GM19438 (cell line): ENCODE results near the gene SLC22A13.
"Not testable (repeated sequence)": the region's sequence is repeated elsewhere in the genome, so short reads cannot be mapped to it uniquely, and the experiment has no call there.

ENCODE experiments used
- ATAC-seq: cut with Tn5 transposase; IDR thresholded peaks from one replicate; pipeline ENCODE4 v1.9.1; 2021; ENCODE audit warnings: low read depth; ENCODE audit not compliant: unreplicated experiment

SLC22A13 gene

DNA sequence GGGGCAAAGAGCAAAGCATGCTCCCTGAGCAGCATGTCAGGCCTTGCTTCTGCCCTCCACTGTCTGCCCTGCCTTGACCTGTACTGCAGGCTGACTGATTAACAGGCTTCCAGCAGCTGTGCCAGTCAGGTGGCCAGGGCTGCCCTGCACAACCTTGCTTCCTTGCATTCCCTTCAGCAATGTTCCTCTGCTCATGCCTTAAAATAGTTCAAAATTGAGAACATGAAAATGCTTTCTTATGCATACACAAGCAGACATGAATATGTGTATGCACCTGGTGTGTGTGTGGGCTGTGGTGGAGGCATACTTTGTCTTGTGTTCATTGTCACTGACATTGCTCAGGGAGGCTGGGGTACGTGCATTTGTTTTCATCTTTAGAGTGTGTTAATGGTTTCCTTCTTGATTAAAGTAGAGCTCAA, 1.2 kb upstream of the SLC22A13 start:
- ATAC-seq, result no peak

DNA sequence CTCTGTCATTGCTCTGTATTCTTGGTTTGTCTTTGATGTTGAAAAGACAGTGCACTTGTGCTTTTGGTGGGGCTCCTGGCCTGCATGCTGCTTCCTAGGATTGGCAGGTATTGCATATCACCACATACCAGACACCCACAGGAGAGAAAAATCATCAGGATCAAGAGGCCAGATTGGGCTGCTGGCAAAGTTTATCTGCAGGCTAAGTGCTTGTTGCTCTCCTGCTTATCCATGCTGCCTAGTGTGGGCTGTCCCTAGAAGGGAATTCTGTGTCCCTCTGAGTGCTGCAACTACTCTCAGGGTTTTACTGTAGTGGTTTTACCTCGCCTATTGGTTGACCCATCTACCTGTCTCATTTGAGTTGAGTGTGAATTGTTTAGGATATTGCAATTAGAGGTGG, 833 bp upstream of the SLC22A13 start:
- ATAC-seq, result no peak

DNA sequence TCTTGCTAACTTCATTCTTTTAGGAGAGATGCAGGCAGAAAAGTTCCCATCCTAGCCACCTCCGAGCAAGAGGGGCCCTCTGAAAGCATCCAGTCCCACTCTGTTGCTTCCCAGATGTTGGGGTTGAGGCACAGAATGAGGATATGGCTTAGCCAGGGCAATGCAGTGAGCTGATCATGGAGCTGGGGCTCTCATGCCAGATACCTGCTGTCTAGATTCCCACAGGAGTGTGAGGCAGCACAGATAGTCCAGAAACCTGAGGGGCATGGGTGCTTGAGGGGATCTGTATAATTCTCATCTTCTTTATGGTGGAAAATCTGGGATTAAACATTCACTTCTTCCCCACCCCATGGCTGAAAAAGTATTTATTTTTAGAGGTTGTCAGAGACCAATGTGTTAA, 1.2 kb downstream of the SLC22A13 start:
- ATAC-seq, result no peak

DNA sequence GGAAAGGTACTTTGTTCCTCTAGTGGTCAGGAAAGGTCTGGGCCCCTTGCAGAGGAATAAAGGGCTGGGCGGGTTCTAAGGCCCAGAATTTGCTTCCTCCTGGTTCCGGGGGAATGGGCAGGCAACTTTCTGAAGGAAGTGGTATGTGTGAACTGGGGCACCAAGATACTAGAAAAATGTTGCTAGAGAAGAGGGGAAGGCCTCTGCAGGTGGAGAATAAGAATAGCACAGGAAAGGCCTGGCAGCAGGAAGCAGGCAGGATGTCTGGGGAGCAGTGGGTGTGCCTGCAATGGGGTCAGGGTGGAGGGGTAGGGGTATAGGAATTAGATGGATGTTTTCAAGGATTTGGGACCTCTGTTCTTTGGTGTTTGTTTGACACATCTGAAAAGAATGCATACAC, 2.0 kb downstream of the SLC22A13 start:
- ATAC-seq, result no peak

DNA sequence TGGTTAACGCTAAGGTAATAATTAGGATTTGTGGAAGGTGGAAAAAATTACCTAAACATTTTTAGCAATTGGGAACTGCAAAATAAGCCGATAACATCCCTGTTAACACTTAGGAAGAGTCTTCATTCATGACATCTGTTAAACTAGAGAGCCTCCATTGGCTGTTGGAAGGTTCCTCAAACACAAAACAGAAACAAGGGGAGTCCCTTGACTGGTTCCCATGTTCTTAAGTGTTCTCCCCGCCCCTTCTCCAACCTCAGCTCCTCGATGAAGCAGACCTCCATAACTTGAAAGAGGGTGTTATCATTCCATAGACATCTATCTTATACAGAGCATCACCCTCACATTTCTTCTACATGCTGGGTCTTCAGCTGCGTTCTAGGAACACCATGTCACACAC, 2.5 kb downstream of the SLC22A13 start:
- no peak for ATAC-seq

DNA sequence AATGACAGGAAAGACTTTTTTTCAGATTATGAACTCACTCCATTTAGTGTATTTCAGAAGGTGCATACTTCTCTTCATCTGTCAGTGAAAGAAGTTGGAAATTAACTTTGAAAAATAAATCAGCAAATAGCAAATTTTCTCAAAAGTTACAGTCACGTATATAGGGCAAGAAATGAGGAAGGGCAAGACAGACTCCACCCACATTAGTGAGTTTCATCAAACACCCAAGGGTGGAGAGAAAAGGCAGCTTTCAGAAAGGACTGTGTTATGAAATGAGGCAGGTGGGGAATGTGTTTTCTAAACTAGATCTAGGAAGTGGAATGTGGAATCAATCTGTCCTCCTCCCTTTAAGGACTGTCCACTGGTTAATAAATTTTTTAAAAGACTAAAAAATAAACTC, 2.9 kb downstream of the SLC22A13 start:
- no peak for ATAC-seq

DNA sequence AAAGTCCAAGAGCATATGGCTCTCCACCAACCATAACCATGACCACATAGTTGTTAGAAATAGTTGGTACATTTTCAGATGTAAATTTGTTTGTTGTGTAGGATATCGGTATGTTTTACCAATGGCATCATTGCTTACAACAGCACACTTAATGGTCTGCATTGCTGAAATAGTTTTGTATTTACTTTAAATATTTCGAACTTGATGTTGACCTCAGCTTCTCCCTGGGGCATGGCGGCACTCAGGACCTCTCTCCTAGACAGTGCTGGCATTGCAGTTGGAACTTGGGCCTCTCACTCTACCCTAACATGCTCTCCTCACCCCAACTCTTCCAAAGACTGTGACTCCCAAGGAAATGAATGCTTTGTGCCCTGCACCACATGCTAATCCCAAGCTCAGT, 5.0 kb downstream of the SLC22A13 start:
- no peak for ATAC-seq

DNA sequence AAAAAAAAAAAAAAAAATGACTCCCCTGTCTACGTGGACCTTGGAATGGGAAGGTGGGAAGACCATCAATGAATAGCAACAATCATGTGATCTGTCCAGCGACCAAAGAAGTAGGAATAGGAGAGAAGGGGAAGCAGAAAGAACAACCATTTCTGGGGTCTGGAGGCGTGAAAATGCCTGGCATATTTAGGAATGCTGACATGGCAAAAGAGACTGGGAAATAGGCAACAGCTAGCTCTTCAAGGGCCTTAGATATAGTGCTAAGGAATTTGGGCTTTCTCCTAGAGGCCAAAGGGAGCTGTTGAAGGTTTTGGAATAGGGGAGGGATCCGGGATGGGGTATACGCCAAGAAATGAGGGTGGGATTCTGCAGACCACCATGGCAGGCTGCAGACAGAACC, 5.9 kb downstream of the SLC22A13 start:
- ATAC-seq, result no peak

DNA sequence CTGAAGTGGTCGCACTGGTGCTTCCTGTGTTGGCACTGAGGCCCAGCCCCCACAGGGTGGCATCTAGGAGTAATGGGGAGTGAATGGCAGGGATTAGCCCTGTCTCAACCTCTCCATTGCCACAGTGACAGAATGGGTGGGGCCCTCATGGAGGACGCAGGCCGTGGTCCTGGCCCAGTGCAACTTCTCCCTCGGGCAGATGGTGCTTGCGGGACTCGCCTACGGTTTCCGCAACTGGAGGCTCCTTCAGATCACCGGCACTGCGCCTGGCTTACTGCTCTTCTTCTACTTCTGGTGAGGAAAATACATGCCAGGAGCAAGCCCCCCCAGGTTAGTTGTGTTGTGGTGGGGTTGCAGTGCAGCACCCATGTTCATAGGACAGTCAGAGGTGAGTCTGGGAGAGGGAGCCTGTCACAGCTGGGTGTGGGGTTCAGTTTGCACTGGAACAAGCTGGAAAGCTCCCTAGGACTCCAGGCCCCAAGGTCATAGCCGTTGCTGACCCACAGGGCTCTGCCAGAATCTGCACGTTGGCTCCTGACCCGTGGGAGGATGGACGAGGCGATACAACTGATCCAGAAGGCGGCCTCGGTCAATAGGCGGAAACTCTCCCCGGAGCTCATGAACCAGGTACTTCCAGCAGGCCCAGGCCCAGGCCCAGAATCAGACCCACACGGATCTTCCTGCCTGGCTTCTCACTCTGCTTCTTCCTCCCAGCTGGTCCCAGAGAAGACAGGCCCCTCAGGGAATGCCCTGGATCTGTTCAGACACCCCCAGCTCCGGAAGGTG, 9.4 kb downstream of the SLC22A13 start:
- ATAC-seq, result no peak

DNA sequence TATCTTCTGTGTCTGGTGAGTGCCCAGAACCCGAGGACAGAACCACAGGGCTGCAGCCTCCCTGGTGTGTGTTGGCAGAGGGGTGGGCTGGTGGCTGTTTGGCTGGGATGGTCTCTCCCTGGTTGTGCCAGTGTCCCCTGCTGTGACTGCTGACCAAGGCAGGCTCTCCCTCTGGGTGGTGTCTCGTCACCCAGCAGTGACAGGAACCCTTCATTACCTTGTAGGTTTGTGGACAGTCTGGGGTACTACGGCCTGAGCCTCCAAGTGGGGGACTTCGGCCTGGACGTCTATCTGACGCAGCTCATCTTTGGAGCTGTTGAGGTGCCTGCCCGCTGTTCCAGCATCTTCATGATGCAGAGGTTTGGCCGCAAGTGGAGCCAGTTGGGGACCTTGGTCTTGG, 10.0 kb downstream of the SLC22A13 start:
- ATAC-seq, result no peak

DNA sequence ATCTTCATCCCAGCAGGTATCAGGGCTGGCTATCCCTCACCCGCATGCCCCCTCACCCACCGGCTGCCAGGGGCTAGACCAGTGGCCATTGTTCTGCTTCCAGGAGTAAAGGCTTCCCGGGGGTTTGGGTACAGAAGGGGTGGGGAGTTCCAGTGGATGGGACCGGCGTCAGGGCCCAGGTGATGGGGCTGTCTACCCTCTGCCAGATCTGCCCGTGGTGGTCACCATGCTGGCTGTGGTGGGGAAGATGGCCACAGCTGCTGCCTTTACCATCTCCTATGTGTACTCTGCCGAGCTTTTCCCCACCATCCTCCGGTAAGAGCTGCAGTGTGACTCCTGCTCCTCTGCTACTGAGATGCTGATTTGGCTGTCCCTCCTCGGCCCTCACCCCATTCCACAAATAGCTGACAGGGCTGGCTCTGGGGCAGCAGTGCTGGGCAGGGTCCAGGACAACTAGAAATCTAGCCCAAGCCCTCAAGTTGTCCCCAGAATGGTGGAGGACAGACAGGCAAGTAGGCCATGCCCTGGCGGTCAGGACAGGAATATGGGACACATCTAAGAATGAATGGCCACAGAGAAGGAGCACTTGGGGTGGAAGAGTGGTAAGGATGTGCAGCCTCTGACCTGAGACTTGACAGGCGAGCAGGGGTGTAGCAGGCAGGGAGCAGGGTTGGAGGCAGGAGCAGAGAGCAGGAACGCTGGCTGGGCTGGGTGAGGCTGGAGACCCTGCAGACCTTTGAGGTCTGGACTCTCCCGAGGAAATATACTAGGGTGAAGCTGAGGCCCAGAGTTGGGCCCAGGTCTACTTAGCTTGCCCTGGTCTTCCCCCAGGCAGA, 10.7 kb downstream of the SLC22A13 start:
- ATAC-seq, result no peak

DNA sequence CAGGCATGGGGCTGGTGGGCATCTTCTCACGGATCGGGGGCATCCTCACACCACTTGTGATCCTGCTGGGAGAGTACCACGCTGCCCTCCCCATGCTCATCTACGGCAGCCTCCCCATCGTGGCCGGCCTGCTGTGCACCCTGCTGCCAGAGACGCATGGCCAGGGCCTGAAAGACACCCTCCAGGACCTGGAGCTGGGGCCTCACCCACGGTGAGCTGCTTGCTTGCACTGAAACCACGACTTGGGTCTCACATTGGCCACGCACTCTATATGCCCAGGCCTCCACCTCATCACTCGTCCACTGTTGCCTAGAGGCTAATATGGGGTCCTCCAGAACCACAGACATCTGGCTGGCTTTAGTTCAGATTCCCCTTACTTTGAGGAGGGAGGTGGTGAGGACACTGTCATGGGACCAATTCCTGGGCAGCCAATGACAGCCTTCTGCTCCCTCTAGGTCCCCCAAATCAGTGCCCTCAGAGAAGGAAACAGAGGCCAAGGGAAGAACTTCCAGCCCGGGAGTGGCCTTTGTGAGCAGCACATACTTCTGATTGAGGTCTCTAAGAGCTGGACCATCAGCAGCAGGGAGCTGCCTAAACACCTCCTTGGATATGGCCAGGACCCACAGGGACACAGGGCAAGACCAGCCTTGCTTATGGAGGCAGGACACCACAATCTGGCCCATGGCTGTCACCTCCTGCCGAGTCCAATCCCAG, 11.5 kb downstream of the SLC22A13 start:
- ATAC-seq, result no peak

DNA sequence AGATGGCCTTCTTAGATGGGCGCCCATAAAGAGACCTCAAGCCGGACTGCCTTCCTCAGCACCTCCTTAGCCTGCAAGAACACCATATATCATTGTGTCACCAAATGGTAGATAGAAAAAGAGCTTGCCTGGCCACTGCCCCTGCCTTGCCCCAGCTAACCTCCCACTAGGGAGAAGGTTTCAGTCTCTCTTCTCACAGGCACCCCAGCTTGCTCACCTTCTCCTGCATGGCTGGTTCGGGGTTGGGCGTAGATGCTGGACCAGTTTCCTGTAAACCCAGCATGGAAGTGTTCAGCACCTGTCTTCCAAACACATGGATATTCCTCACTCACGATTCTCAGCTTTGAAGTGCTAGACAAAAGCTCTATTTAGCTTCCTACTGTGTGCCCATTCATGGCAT, 13.2 kb downstream of the SLC22A13 start:
- ATAC-seq, result no peak

DNA sequence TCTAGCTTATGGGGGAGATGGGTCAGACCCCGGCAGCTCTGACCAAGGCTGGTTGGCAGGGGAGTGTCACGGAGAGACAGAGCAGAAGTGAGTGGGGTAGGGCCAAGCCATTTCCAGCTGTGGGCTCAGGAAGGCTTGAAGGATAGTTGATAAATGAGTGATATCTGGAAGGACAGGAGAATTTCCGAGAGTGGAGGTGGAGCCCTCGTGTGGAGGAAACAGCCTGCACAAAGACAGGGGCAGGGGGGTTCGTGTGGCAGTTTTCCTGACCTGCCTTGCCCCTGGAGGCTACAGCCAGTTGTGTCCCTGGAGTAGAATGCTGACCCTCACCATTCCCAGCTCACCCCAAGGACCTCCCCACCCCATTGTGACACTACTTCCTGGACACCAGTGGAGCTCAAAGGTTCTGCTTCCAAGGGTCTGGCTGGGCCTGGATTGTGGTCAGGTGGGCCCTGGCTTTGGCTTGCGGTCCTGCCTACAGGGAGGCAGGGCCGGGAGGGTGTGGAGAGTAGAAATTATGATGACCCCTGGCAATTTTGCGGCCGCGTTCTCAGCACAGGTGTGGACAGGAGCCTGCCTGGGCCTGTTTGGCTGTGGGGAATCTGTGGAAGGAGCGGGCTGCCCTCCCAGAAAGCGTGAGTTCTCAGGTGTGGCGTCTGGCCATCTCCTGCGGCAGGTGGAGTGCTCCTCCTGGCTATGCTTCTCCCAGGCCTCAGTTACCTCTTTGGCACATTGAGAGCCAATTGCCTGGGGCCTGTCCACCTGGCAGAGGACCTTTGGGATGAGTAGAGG, 16.5 kb downstream of the SLC22A13 start, which contains the start of gene SLC22A14:
SLC22A14 (plus strand) TSS at position 400 of the 792 bp plus-strand sequence. CDS start 23,733 bp downstream, outside the sequence.
- ATAC-seq, result no peak

DNA sequence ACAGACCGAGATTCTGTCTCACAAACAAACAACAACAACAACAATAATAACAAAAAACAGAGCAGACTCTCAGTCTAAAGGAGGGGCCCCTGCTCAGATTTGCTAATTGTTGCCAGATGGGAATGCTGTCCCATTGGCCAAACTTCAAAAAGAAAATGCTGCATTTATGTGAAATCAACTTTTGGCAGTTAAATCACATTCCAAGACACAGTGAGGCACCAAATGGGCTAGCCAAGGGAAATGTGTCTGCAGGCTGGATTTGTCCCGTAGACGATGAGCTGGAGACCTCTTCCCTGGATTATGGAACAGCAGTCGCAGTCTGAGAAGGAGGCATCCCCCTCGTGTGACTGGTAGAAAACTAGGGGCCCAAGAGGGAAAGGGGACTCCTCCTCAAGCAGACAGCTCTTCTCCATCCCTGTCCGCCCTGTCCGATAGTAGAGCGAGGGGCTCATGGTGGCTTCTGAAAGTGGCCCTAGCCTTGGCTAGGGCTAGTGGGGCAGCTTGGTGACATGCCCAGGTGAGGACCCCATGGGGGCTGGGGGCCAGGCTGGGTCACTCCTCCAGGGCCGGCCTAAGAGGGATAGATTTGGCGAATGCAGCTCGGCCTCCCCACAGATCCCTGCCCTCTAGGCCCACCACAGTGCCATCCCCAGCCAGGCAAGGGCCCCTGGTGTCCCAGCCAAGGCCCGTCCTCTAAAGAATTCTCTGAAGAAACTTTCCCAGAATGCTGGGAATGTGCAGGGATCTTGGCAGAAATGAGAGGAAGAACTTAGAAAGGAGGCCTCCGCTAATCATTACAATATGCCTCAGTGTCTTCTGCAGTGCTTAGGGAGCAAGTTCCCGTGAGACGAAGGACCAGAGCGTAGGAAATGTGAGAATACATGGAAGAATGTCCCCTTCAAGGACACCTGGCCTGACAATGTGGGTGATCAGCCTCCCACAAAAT, 18.5 kb downstream of the SLC22A13 start:
- no peak for ATAC-seq

DNA sequence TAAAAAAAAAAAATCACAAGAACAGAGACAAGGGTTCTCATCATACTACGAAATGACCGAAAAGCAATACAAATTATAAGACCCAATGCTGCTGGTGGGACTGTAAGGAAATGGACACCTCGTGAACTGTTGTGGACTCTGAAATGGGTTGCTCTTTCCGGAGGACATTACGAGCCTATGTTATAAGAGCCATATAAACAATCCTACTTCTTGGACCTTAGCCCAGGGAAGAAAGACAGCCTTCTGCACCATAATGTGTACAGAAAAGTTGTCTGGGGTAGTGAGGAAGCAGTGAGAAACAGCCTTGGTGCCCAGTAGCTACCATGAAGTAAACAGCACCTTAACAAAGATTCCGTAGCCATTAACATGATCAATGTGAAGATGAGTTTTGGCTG, 19.1 kb downstream of the SLC22A13 start:
- no peak for ATAC-seq

DNA sequence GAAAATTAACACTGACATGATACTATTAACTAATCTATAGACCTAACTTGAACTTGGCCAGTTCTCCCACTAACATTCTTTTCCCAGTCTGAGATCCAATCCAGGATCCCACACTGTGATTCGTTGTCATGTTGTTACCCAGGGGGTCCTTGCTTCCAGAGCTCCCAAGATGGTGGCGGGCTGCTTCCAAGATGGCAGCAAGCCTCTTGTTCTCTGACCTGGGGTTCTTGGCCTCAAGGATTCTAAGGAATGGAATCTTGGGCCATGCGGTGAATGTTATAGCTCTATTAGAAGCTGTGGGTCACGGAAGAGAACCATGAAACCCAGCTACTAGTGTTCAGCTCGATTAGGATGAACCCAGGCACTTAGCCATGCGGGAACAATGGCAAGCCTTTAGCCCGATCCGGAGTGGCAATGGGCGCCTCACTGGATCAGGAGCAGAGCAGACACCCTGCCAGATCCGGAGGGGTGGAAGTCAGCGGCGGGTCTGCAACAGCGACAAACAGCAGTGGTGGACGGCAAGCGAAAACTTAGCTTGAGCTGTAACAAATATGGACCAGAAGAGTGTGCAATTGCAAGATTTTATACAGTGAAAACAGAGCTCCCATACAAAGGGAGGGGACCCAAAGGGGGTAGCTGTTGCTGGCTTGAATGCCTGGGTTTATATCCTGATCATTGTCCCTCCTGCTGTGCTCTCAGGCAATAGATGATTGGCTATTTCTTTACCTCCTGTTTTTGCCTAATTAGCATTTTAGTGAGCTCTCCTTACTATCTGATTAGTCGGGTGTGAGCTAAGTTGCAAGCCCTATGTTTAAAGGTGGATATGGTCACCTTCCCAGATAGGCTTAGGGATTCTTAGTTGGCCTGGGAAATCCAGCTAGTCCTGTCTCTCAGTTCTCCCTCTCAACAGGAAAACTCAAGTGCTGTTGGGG, 23.9 kb downstream of the SLC22A13 start:
- not testable (repeated sequence) for ATAC-seq

DNA sequence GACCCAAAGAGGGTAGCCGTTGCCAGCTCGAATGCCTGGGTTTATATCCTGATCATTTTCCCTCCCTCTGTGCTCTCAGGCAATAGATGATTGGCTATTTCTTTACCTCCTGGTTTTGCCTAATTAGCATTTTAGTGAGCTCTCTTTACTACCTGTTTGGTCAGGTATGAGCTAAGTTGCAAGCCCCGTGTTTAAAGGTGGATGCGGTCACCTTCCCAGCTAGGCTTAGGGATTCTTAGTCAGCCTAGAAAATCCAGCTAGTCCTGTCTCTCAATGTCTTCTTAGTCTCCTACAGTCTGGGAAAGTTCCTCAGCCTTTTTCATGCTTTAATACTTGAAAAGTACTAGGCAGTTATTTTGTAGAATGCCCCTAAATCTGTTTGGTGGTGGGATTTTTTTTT, 31.4 kb downstream of the SLC22A13 start:
- ATAC-seq, result not testable (repeated sequence)
